ENCODE measurements around the gene CASTOR2. TPM values are rescaled to one million over a fixed set of nuclear protein-coding genes. Genes with fewer than 3 reads are reported as not detected.

The CASTOR2 gene
- total RNA-seq, 1 donor from 2014 or later = 79.8 TPM

DNA sequence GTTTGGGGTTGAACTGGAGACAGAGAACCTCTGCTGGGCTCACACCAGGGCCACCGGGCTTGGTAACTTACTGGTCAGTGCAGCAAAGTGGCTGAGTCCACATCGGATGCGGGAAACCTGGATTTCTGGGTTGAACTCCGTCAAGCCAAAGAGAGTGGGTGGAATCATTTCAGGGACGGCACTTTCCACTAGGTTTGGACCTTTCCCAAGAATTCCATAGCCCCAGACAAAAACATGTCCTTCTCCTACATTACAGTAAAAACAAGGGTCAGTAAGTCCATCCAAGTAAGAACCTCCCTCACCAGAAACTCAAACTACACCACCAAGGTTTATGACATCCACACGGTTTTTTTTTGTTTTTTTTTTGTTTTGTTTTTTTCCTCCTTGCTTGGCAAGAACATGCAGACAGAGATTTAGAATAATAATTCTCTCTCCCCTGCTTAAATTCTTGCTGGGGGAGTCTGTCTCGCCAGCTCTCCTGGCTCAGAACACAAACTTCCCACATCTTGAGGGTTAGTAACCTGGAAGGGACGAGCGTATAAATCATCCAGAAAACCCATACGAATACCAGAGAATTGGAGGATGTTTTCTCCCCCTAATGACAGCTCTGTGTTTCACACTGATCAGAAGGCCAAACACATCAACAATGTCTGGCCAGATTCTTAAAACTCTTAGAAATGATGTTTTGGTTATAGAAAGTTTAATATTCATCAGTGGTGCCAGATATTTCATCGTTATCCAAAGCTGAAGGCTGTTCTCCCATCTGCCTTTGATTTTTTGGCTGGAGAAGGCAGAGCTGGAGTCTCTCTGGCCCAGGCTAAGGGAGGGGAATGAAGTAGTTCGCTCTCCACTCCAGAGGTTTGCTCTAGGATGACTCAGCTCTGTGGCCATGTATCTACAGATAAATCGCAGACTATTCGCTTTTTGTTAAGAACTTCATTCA, 91.6 kb downstream of the CASTOR2 start:
- peaks cover 29% of the 10 kb centered on the region for H3K36me3 Mint-ChIP-seq (ENCODE audit: insufficient read depth)
- peak overlapping the region; percentile 59 for H3K27ac Mint-ChIP-seq
- H3K4me3 Mint-ChIP-seq (ENCODE audit: low read depth) = no peak overlapping the region
- TF ChIP-seq CTCF (IDR thresholded peaks at IDR 0.05; ENCODE audit: unreplicated experiment) = no peak
- H3K4me1 Mint-ChIP-seq (ENCODE audit: low read depth) = no peaks in the 10 kb centered on the region
- no peaks in the 10 kb centered on the region for H3K27me3 Mint-ChIP-seq
- no peaks in the 10 kb centered on the region for H3K9me3 Mint-ChIP-seq (ENCODE audit: low read depth)
- no peak for DNase-seq (ENCODE audit: low spot score, unreplicated experiment)

- H3K9me3 Mint-ChIP-seq (ENCODE audit: low read depth) = no peaks in the 10 kb centered on the region
- no peak overlapping the region for H3K4me3 Mint-ChIP-seq (ENCODE audit: low read depth)
- H3K36me3 Mint-ChIP-seq (ENCODE audit: insufficient read depth) = peaks cover 32% of the 10 kb centered on the region
- H3K27me3 Mint-ChIP-seq = no peaks in the 10 kb centered on the region
- H3K4me1 Mint-ChIP-seq (ENCODE audit: low read depth) = no peaks in the 10 kb centered on the region
- no peak overlapping the region for H3K27ac Mint-ChIP-seq
- TF ChIP-seq CTCF (IDR thresholded peaks at IDR 0.05; ENCODE audit: unreplicated experiment) = no peak
- DNase-seq (ENCODE audit: low spot score, unreplicated experiment) = no peak
Measured at GRCh38 chr7:75058406-75058805, 93.9 kb downstream of the CASTOR2 start.

GRCh38 chr7:75064291-75064690, 99.8 kb downstream of the CASTOR2 start:
- H3K4me3 Mint-ChIP-seq (ENCODE audit: low read depth) = no peak overlapping the region
- H3K27me3 Mint-ChIP-seq = no peaks in the 10 kb centered on the region
- no peaks in the 10 kb centered on the region for H3K9me3 Mint-ChIP-seq (ENCODE audit: low read depth)
- no peak for DNase-seq (ENCODE audit: low spot score, unreplicated experiment)
- H3K27ac Mint-ChIP-seq = no peak overlapping the region
- H3K36me3 Mint-ChIP-seq (ENCODE audit: insufficient read depth) = peaks cover 27% of the 10 kb centered on the region
- TF ChIP-seq CTCF (IDR thresholded peaks at IDR 0.05; ENCODE audit: unreplicated experiment) = no peak
- no peaks in the 10 kb centered on the region for H3K4me1 Mint-ChIP-seq (ENCODE audit: low read depth)

- Mint-ChIP-seq H3K4me1 (ENCODE audit: low read depth) (no peaks in the 10 kb centered on the region), H3K4me3 (ENCODE audit: low read depth) (no peak overlapping the region), H3K27me3 (no peaks in the 10 kb centered on the region), H3K9me3 (ENCODE audit: low read depth) (no peaks in the 10 kb centered on the region), H3K27ac (no peak overlapping the region), H3K36me3 (ENCODE audit: insufficient read depth) (peaks cover 27% of the 10 kb centered on the region)
- no peak for TF ChIP-seq CTCF (IDR thresholded peaks at IDR 0.05; ENCODE audit: unreplicated experiment)
- no peak for DNase-seq (ENCODE audit: low spot score, unreplicated experiment)
Measured at GRCh38 chr7:75064801-75065200, 100.3 kb downstream of the CASTOR2 start.

DNA sequence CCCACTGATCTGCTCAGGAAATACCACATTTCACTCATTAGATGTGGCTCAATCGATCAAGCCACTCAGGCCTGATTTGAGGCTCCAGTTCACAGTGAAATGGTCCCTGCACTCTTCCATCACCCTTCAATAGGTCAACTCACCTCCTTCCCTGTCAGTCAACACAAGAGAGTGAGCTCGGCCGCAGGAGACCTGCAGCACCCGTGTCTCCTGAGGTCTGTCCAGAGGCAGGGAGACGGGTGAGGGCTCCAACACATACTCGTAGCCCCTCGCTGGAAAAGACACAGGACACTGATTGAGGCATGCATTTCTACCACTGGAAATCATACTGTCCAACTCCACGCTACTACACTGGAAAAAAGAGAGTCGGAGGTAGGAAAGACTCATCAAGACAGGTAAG, 102.0 kb downstream of the CASTOR2 start:
- Mint-ChIP-seq H3K27ac (no peak overlapping the region), H3K4me3 (ENCODE audit: low read depth) (no peak overlapping the region), H3K36me3 (ENCODE audit: insufficient read depth) (peaks cover 25% of the 10 kb centered on the region), H3K4me1 (ENCODE audit: low read depth) (no peaks in the 10 kb centered on the region), H3K27me3 (no peaks in the 10 kb centered on the region), H3K9me3 (ENCODE audit: low read depth) (no peaks in the 10 kb centered on the region)
- DNase-seq (ENCODE audit: low spot score, unreplicated experiment) = no peak
- TF ChIP-seq CTCF (IDR thresholded peaks at IDR 0.05; ENCODE audit: unreplicated experiment) = no peak
